GM10266 (cell line): ENCODE measurements around the gene BABAM2.

ENCODE experiments used
- DNase-seq: peaks from one replicate; pipeline ENCODE4 v3.0.0; 2012; ENCODE audit errors: extremely low spot score
- TF ChIP-seq, protein P1 (sequence below): IDR thresholded peaks from 2 replicates; pipeline ENCODE4 v1.5.1; 2012; ENCODE audit warnings: mild to moderate bottlenecking, low read depth; ENCODE audit not compliant: control insufficient read depth, insufficient read depth; ENCODE audit errors: missing control alignments

Gene BABAM2

DNA sequence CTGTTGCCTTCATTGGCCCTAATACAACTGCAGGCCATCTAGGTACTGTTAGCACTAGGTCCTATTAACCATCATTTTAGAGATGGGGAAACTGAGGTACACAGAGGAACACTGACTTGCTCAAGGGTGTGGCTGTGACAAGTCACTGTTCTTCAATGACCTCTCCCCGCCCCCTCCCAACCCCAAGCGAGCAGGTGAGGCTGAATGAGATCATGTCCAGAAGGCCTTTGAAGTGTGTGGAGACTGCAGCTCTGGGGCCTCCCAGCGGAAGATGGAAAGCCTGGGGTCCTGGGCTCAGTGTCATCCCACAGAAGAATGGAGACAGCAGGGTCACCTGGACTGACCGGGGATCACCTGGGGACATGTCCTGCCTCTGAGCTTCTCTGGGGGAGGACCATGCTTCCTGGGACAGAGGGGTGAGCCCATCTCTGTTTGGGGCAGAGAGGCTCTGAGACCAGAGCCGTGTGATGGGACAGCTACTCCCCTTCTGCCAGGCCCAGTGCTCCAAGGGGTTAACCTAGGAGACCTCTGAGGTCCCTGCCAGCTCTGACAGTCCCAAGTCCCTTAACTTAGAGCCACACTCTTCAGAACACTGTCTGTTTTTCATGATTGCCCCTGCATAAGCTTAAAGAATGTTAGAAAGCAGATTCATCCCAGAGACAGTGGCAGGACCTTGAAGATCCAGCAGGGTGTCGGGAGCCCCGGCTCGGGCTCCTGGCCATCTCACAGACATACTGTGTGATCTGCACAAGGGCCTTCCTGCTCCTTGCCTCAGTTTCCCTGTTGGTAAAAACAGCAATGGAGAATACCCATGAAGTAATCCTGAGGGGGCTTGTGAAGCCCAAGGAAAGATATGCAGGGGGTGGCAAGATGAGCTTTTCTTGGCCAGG is 485.5 kb downstream of the BABAM2 start:
- TF ChIP-seq, protein P1, sequence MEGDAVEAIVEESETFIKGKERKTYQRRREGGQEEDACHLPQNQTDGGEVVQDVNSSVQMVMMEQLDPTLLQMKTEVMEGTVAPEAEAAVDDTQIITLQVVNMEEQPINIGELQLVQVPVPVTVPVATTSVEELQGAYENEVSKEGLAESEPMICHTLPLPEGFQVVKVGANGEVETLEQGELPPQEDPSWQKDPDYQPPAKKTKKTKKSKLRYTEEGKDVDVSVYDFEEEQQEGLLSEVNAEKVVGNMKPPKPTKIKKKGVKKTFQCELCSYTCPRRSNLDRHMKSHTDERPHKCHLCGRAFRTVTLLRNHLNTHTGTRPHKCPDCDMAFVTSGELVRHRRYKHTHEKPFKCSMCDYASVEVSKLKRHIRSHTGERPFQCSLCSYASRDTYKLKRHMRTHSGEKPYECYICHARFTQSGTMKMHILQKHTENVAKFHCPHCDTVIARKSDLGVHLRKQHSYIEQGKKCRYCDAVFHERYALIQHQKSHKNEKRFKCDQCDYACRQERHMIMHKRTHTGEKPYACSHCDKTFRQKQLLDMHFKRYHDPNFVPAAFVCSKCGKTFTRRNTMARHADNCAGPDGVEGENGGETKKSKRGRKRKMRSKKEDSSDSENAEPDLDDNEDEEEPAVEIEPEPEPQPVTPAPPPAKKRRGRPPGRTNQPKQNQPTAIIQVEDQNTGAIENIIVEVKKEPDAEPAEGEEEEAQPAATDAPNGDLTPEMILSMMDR = no peak
- no peak for DNase-seq

DNA sequence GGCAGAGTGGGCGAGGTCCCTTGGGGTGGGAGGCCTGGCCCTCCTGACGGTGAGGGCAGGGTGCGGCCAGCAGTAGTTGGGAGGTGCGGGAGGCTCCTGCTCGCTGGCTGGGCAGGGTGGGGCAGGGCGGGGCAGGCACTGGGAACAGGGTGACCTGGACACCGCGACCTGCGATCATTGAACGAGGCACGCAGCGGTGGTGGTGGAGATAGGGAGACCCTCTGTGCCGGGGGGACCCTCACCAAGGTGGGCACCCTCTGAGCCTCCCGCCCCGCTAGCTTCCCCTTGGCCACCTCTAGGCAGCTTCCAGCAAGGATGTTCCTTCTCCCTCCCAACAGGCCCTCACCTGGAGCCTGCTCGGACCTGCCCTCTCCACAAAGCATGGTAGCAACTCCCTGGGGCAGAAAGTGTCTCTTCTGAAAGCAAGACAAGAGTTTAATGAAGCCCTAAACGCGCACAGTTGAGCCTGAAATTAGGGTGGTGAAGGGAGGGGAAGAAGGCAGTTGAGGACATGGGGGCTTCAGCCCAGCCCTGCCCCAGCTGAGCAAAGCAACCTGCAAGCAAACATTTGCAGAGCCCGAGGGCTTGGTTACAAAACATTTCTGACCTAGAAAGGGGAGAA is 486.8 kb downstream of the BABAM2 start:
- TF ChIP-seq, protein P1 = no peak
- DNase-seq = no peak

DNA sequence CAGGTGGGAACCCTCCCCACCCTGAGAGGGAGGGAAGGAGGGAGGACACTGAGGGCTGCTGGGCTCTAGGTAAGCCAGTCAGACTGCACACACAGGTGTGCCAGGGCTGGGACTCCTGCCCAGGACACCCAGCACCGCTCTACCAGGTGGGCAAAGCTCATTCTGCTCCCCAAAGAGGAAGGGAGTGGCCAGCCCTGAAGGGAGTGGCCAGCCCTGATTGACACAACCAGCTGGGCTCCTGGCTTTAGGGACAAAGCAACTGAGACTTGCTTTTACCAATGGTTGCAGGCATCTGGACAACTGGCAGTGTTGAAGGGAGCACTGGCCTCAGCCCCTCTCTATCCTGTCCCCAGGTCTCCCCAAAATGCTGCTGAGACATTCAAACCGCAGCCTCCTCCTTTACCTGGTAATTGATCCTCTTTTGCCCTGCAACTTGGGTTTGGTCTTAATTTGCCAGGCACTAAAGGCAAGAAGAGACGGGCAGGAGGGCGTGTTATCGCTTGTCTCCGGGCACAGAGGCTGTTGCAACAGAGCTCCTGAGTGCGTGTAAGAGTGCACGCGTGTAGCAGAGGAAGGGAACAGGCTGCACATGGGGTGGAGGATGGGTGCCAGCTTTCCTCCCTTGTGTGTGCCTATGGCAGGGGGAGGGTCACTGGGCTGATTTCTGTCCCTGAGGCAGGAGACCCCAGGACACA is 487.6 kb downstream of the BABAM2 start:
- TF ChIP-seq, protein P1 = no peak
- no peak for DNase-seq

DNA sequence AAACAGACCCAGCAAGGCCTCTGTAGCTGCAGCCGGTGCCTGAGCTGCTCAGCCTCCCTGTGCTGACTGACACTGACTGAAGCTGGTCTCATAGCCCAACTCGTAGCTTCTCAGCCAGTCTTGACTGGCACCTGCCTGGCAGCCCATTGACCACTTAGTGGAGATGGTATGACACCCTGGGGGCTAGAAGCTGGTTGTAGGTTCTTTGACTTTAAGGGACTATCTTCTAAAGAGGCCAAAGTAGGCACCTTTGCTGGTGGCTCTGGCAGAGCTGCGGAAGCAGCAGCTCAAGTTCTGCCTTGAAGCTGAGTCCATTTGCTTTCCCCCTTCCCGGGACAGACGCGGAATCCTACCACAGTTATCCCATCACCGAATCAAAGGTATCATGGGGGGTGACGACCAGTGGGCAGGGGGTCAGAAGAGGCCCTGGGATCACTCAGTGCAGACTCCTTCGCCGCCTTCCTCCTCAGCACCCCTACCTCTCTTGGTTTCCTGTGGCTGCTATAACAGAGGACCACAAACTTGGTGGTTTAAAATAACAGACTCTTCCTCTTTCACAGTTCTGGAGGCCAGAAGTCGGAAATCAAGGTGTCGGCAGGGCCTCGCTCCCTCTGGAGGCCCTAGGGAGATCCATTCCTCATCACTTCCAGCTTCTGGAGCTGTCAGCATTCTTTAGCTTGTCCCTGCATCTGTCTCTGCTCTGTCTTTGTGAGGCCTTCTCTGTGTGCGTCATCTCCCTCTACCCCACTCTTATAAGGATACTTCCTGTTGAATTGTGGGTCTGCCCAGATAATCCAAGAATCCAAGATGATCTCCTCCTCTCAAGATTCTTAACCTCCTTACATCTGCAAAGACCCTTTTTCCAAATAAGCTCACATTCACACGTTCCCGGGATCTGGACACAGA is 488.4 kb downstream of the BABAM2 start:
- TF ChIP-seq, protein P1 = no peak
- no peak for DNase-seq

DNA sequence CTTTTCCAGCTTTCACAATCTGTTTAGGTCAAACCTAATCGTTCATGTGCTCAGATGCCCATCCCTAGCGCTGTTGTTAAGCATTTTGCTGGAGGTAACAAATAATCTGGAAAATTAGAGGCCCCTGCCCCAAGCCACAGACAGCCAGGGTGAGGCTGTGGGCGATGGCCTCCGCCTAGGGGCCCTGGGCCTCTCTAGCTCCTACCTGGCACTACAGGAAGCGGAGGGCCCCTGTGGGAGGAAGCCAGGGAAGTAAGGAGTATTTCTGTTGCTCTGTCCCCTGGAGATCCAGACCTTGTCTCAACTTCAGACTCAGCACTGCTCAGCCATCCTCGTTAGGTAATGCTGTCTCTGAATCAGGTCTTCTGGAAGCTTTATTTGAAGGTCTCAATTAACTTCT is 489.7 kb downstream of the BABAM2 start:
- TF ChIP-seq, protein P1 = no peak
- DNase-seq = no peak

DNA sequence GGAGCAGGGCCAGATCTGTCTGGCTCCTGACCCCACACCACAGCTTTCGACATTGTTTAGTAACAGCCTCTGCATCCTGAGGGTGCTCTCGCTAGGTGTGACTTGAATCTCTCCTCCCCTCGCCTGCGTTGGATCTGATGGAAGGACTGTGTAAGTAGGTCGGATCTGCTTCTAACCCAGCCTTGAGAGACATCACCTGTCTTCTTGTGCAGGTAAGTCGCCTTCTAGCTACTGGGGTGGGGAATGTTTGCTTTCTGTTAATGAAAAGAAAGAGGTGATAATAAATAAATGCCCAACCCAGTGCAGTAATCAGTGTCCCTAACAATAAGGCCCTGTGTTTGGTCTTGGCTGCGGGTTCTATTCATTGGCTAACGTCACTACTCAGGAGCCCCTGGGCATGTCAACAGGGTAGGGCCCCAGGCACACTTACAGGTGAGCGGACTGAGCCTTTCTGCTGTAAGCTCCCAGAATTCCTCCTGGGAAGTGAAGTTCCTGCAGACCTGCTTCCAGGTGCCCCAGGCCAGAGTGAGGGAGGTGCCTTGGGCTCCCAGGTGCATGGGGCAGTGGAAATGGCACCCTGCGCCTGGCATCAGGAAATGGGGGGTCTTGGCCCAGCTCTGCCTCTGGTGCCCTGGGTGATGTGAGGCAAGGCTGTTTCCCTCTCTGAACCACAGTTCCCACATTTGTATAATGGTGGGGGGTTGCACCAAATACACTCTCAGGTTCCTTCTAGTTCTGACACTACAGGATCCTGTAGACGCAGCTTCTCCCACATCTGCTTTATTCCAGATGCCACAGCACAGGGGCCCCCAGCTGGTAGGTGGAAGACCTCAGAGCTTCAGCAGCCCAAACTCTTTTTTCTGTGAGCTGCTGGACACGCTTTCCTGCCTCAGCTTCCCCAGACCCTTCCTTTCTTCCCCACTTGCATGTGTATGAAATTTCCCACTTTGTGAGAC is 491.0 kb downstream of the BABAM2 start:
- TF ChIP-seq, protein P1 = no peak
- no peak for DNase-seq
